Nephron (organoid): Measurements from ENCODE around the gene LYPD1.

Experiments used
- H3K27ac Mint-ChIP-seq, 3 experiments: 2 replicates each; pipeline ENCODE4 v1.8.0; 2020; ENCODE audit warnings: mixed read lengths in 3 of 3, mild to moderate bottlenecking in 2 of 3, moderate library complexity in 1 of 3
- H3K27me3 Mint-ChIP-seq: 2 replicates; pipeline ENCODE4 v1.8.0; 2021; ENCODE audit warnings: low read depth, mild to moderate bottlenecking, moderate library complexity, mixed read lengths
- H3K36me3 Mint-ChIP-seq: 2 replicates; pipeline ENCODE4 v1.8.0; 2020; ENCODE audit warnings: low read depth, mixed read lengths
- H3K4me1 Mint-ChIP-seq: 2 replicates; pipeline ENCODE4 v1.8.0; 2020; ENCODE audit warnings: mixed read lengths
- H3K4me3 Mint-ChIP-seq, 3 experiments: 2 replicates each; pipeline ENCODE4 v1.8.0; 2020; ENCODE audit warnings: mild to moderate bottlenecking in 3 of 3, mixed read lengths in 3 of 3, moderate library complexity in 2 of 3
- H3K9me3 Mint-ChIP-seq: 2 replicates; pipeline ENCODE4 v1.8.0; 2020; ENCODE audit warnings: mixed read lengths
- CTCF ChIP-seq, 3 experiments: fragments of 200-600 bp; sonication (generic); IDR thresholded peaks; one replicate each; pipeline ENCODE4 v1.5.0; 2021; ENCODE audit warnings: antibody characterized with exemption in 3 of 3; ENCODE audit not compliant: unreplicated experiment in 3 of 3

The LYPD1 gene

DNA sequence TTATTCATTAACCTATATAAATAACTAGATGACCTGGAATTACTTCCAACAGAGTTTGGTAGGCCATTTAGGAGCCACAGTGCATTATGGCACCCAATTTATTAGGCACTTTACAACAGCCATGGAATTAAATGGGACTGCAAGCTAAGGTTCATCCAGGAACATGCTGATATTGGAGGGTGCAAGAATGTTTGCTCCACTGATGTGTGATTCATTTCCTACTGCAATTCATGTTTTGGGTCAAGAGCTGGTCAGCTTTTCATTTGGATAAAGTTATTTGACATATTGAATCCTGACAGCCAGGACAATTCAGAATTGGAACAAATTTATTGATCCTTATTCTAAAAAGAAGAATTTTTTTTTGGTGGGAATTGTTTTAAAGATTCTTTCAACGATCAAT is 11.8 kb upstream of the LYPD1 start:
- no peak overlapping the region for H3K4me3 Mint-ChIP-seq
- no peak overlapping the region for H3K27ac Mint-ChIP-seq
- no peaks in the 10 kb centered on the region for H3K36me3 Mint-ChIP-seq
- H3K9me3 Mint-ChIP-seq: no peaks in the 10 kb centered on the region
- H3K4me1 Mint-ChIP-seq: no peaks in the 10 kb centered on the region
- no peak for TF ChIP-seq CTCF (IDR thresholded peaks at IDR 0.05; ENCODE audit: unreplicated experiment in 3 of 3)
- H3K27me3 Mint-ChIP-seq: peaks cover 10% of the 10 kb centered on the region

DNA sequence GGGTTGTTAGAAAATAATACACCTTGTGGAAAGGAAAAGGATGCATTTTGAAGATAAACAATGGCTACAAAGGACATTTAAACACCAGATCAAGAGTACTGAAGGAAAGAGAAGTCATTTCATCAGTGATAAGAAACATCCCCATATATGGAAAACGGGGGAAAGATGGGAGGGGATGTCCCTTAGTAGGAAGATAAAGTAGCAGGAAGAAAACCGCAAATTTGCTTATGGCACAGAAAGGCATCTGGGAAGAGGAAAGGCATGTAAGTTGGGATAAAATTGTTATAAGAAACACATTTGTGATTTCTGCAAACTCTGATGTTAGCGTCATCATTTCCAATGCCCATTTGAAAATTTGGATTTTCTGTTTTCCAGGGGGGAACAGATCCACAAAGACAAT is 10.5 kb upstream of the LYPD1 start:
- no peaks in the 10 kb centered on the region for H3K36me3 Mint-ChIP-seq
- peaks cover 6% of the 10 kb centered on the region for H3K27me3 Mint-ChIP-seq
- no peak overlapping the region for H3K4me3 Mint-ChIP-seq
- TF ChIP-seq CTCF (IDR thresholded peaks at IDR 0.05; ENCODE audit: unreplicated experiment in 3 of 3): no peak
- no peaks in the 10 kb centered on the region for H3K9me3 Mint-ChIP-seq
- H3K27ac Mint-ChIP-seq: no peak overlapping the region
- no peaks in the 10 kb centered on the region for H3K4me1 Mint-ChIP-seq

- no peak overlapping the region for H3K27ac Mint-ChIP-seq
- H3K27me3 Mint-ChIP-seq: peaks cover 13% of the 10 kb centered on the region
- H3K36me3 Mint-ChIP-seq: no peaks in the 10 kb centered on the region
- no peaks in the 10 kb centered on the region for H3K9me3 Mint-ChIP-seq
- no peak for TF ChIP-seq CTCF (IDR thresholded peaks at IDR 0.05; ENCODE audit: unreplicated experiment in 3 of 3)
- no peak overlapping the region for H3K4me3 Mint-ChIP-seq
- no peaks in the 10 kb centered on the region for H3K4me1 Mint-ChIP-seq
Observed at GRCh38 chr2:132678483-132678882, 8.5 kb upstream of the LYPD1 start.

GRCh38 chr2:132677661-132678060 is 7.7 kb upstream of the LYPD1 start:
- Mint-ChIP-seq H3K9me3 (no peaks in the 10 kb centered on the region), H3K27me3 (peaks cover 19% of the 10 kb centered on the region), H3K4me1 (no peaks in the 10 kb centered on the region), H3K27ac (no peak overlapping the region), H3K36me3 (no peaks in the 10 kb centered on the region), H3K4me3 (no peak overlapping the region)
- TF ChIP-seq CTCF (IDR thresholded peaks at IDR 0.05; ENCODE audit: unreplicated experiment in 3 of 3): no peak

GRCh38 chr2:132676999-132677398 is 7.0 kb upstream of the LYPD1 start:
- Mint-ChIP-seq H3K27ac (no peak overlapping the region), H3K36me3 (no peaks in the 10 kb centered on the region), H3K4me3 (no peak overlapping the region), H3K4me1 (no peaks in the 10 kb centered on the region), H3K27me3 (peaks cover 25% of the 10 kb centered on the region), H3K9me3 (no peaks in the 10 kb centered on the region)
- TF ChIP-seq CTCF (IDR thresholded peaks at IDR 0.05; ENCODE audit: unreplicated experiment in 3 of 3): peak in 2 of 3 experiments; percentile 8 to 18

GRCh38 chr2:132671151-132671835 is 1.3 kb upstream of the LYPD1 start:
- H3K9me3 Mint-ChIP-seq: no peaks in the 10 kb centered on the region
- H3K36me3 Mint-ChIP-seq: peaks cover 4% of the 10 kb centered on the region
- H3K27ac Mint-ChIP-seq: peak overlapping the region in 2 of 3 experiments; percentile 4 to 22
- peaks cover 76% of the 10 kb centered on the region for H3K27me3 Mint-ChIP-seq
- peaks cover 18% of the 10 kb centered on the region for H3K4me1 Mint-ChIP-seq
- peak overlapping the region; percentile 86 to 90 (median 87) for H3K4me3 Mint-ChIP-seq
- TF ChIP-seq CTCF (IDR thresholded peaks at IDR 0.05; ENCODE audit: unreplicated experiment in 3 of 3): no peak
